Nephron progenitor cell (in vitro differentiated cells): Measurements from ENCODE around the gene MORN1.

Experiments
- DNase-seq: peaks from one replicate; pipeline ENCODE4 v3.0.0; 2021
- H3K27ac Mint-ChIP-seq: 2 replicates; pipeline ENCODE4 v1.8.0; 2021; ENCODE audit warnings: mild to moderate bottlenecking, moderate library complexity, mixed read lengths
- H3K27me3 Mint-ChIP-seq: 2 replicates; pipeline ENCODE4 v1.8.0; 2021; ENCODE audit warnings: mild to moderate bottlenecking, low read depth, mixed read lengths; ENCODE audit not compliant: poor library complexity
- H3K36me3 Mint-ChIP-seq: 2 replicates; pipeline ENCODE4 v1.8.0; 2021; ENCODE audit warnings: low read depth, mixed read lengths
- H3K4me1 Mint-ChIP-seq: 2 replicates; pipeline ENCODE4 v1.8.0; 2021; ENCODE audit warnings: mixed read lengths
- H3K4me3 Mint-ChIP-seq: 2 replicates; pipeline ENCODE4 v1.8.0; 2021; ENCODE audit warnings: mild to moderate bottlenecking, moderate library complexity, mixed read lengths
- H3K9me3 Mint-ChIP-seq: 2 replicates; pipeline ENCODE4 v1.8.0; 2021; ENCODE audit warnings: mild to moderate bottlenecking, moderate library complexity, mixed read lengths
- CTCF ChIP-seq: fragments of 200-600 bp; sonication (generic); IDR thresholded peaks from 2 replicates; pipeline ENCODE4 v1.5.0; 2021; ENCODE audit warnings: antibody characterized with exemption

The MORN1 gene

GRCh38 chr1:2417833-2418225 is 26.5 kb upstream of the MORN1 start:
- Mint-ChIP-seq H3K27me3 (peaks cover 46% of the 10 kb centered on the region), H3K4me3 (no peak overlapping the region), H3K4me1 (peaks cover 24% of the 10 kb centered on the region), H3K36me3 (no peaks in the 10 kb centered on the region), H3K9me3 (peaks cover 13% of the 10 kb centered on the region), H3K27ac (no peak overlapping the region)
- TF ChIP-seq CTCF = no peak
- no peak for DNase-seq

- no peak for TF ChIP-seq CTCF
- no peak overlapping the region for H3K4me3 Mint-ChIP-seq
- H3K27me3 Mint-ChIP-seq = peaks cover 40% of the 10 kb centered on the region
- DNase-seq = no peak
- no peak overlapping the region for H3K27ac Mint-ChIP-seq
- H3K36me3 Mint-ChIP-seq = no peaks in the 10 kb centered on the region
- H3K4me1 Mint-ChIP-seq = peaks cover 24% of the 10 kb centered on the region
- peaks cover 7% of the 10 kb centered on the region for H3K9me3 Mint-ChIP-seq
These were observed 25.9 kb upstream of the MORN1 start for GRCh38 chr1:2417083-2417832.

GRCh38 chr1:2416403-2416802 is 25.0 kb upstream of the MORN1 start:
- DNase-seq = no peak
- H3K27me3 Mint-ChIP-seq = peaks cover 32% of the 10 kb centered on the region
- no peaks in the 10 kb centered on the region for H3K36me3 Mint-ChIP-seq
- no peak overlapping the region for H3K4me3 Mint-ChIP-seq
- peaks cover 24% of the 10 kb centered on the region for H3K4me1 Mint-ChIP-seq
- TF ChIP-seq CTCF = no peak
- H3K27ac Mint-ChIP-seq = no peak overlapping the region
- no peaks in the 10 kb centered on the region for H3K9me3 Mint-ChIP-seq

- Mint-ChIP-seq H3K4me3 (no peak overlapping the region), H3K27me3 (peaks cover 29% of the 10 kb centered on the region), H3K4me1 (peaks cover 29% of the 10 kb centered on the region), H3K27ac (no peak overlapping the region), H3K9me3 (no peaks in the 10 kb centered on the region), H3K36me3 (peaks cover 2% of the 10 kb centered on the region)
- DNase-seq = no peak
- TF ChIP-seq CTCF = no peak
These were observed 24.5 kb upstream of the MORN1 start for GRCh38 chr1:2415801-2416208.

- TF ChIP-seq CTCF = no peak
- H3K27ac Mint-ChIP-seq = no peak overlapping the region
- no peak overlapping the region for H3K4me3 Mint-ChIP-seq
- peaks cover 24% of the 10 kb centered on the region for H3K27me3 Mint-ChIP-seq
- peaks cover 31% of the 10 kb centered on the region for H3K4me1 Mint-ChIP-seq
- no peaks in the 10 kb centered on the region for H3K9me3 Mint-ChIP-seq
- H3K36me3 Mint-ChIP-seq = peaks cover 7% of the 10 kb centered on the region
- no peak for DNase-seq
These were observed 24.0 kb upstream of the MORN1 start for GRCh38 chr1:2415337-2415736.
